Muscle of leg (tissue), 11 donors: ENCODE results near the gene HYKK. TPM values are rescaled to one million over a fixed set of nuclear protein-coding genes. Genes with fewer than 3 reads are reported as not detected.
"Not testable (repeated sequence)": the region's sequence is repeated elsewhere in the genome, so short reads cannot be mapped to it uniquely, and the experiment has no call there.

Experiments used
- DNase-seq: peaks from one replicate; pipeline ENCODE4 v3.0.0; 2013
- H3K27ac ChIP-seq: one replicate; pipeline ENCODE4 v1.5.1; 2013; ENCODE audit warnings: mild to moderate bottlenecking, low read length, control low read depth
- H3K27me3 ChIP-seq: one replicate; pipeline ENCODE4 v1.6.1; 2013; ENCODE audit warnings: low read length; ENCODE audit not compliant: control insufficient read depth, insufficient read depth
- H3K36me3 ChIP-seq: one replicate; pipeline ENCODE4 v1.6.1; 2013; ENCODE audit warnings: low read length; ENCODE audit not compliant: control insufficient read depth, insufficient read depth
- H3K4me1 ChIP-seq: one replicate; pipeline ENCODE4 v1.6.1; 2013; ENCODE audit warnings: low read length; ENCODE audit not compliant: control insufficient read depth, insufficient read depth
- H3K4me3 ChIP-seq: one replicate; pipeline ENCODE4 v1.5.1; 2013; ENCODE audit warnings: low read length, control low read depth
- H3K9me3 ChIP-seq: replicated peaks from 2 replicates; pipeline ENCODE4 v1.6.1; 2013; ENCODE audit warnings: low read depth, low read length; ENCODE audit not compliant: control insufficient read depth
- WGBS: methylation state at CpG from one replicate; pipeline ENCODE4 v1.1.5; 2013; ENCODE audit warnings: missing lambda C conversion rate; ENCODE audit not compliant: insufficient coverage; 5-methylcytosine and 5-hydroxymethylcytosine counted together
- polyA plus RNA-seq, 8 donors: library from polyadenylated mRNA; unstranded; fragments of 120-200 nt; gene quantifications; one replicate each; pipeline versions ENCODE4 v1.2.1 to v1.2.3, GENCODE V29; 2013; ENCODE audit warnings: inconsistent platforms in 1 of 8, low replicate concordance in 1 of 8; ENCODE audit not compliant: insufficient read length in 8 of 8, insufficient read depth in 1 of 8
- total RNA-seq: library from RNA; stranded (reverse); fragments of 120-200 nt; gene quantifications from one replicate; pipeline ENCODE4 v1.2.4, GENCODE V29; 2013

The HYKK gene
- total and polyA plus RNA-seq, 9 donors = 1.2 to 4.0 (median 2.1) TPM

DNA sequence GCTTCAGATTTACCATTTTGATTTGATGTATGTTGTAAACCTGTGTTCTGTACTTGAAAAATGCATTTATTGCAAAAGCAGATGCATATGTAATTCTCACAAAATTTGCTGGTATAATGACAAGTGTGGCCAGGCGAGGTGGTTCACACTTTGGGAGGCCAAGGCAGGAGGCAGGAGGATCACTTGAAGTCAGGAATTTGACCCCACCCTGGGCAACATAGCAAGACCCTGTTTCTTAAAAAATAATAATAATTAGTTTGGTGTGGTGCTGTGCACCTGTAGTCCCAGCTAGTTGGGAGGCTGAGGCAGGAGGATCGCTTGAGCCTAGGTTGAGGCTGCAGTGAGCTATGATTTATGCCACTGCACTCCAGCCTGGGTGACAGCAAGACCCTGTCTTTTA lies 4.7 kb upstream of the HYKK start:
- H3K36me3 ChIP-seq = peaks cover 14% of the 10 kb centered on the region
- H3K9me3 ChIP-seq = no peaks in the 10 kb centered on the region
- H3K27me3 ChIP-seq = peaks cover under 1% of the 10 kb centered on the region
- no peak overlapping the region for H3K4me3 ChIP-seq
- WGBS = 100% methylated on average over 1 of the region's 2 CpGs
- H3K4me1 ChIP-seq = peaks cover 4% of the 10 kb centered on the region
- no peak overlapping the region for H3K27ac ChIP-seq
- no peak for DNase-seq

DNA sequence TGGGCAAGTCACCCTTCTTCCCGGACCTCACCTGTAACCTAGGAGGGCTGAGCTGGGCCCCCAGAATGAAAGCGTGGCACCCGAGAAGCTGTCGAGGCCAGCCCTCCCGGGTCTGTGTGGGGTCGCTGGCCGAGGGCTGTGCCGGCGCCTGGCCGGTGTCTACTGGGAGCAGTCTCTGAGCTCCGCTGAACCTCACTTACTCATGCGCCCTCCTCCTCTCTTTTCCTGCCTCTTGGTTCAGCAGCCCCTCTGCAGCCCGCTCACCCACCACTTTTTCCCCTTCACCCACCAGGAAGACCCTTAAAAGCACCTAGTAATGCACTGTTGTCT lies 419 bp downstream of the HYKK start:
- peaks cover 10% of the 10 kb centered on the region for H3K4me1 ChIP-seq
- peak overlapping the region; percentile 75 for H3K4me3 ChIP-seq
- H3K9me3 ChIP-seq = no peaks in the 10 kb centered on the region
- no peaks in the 10 kb centered on the region for H3K36me3 ChIP-seq
- 0% methylated on average over 5 of the region's 13 CpGs for WGBS
- peaks cover 4% of the 10 kb centered on the region for H3K27me3 ChIP-seq
- no peak for DNase-seq
- peak overlapping the region; percentile 29 for H3K27ac ChIP-seq

GRCh38 chr15:78508272-78508671 lies 895 bp downstream of the HYKK start:
- DNase-seq = no peak
- Histone ChIP-seq H3K4me1 (peaks cover 10% of the 10 kb centered on the region), H3K9me3 (no peaks in the 10 kb centered on the region), H3K27ac (no peak overlapping the region), H3K36me3 (no peaks in the 10 kb centered on the region), H3K27me3 (peaks cover 4% of the 10 kb centered on the region), H3K4me3 (peak overlapping the region; percentile 75)
- 11% methylated on average over 2 of the region's 6 CpGs for WGBS

- Histone ChIP-seq H3K36me3 (no peaks in the 10 kb centered on the region), H3K4me1 (peaks cover 10% of the 10 kb centered on the region), H3K4me3 (no peak overlapping the region), H3K27me3 (peaks cover 4% of the 10 kb centered on the region), H3K27ac (no peak overlapping the region), H3K9me3 (no peaks in the 10 kb centered on the region)
- DNase-seq = no peak
- WGBS = 42% methylated on average over 1 of the region's 6 CpGs
Measured at GRCh38 chr15:78509726-78510312, 2.4 kb downstream of the HYKK start.

DNA sequence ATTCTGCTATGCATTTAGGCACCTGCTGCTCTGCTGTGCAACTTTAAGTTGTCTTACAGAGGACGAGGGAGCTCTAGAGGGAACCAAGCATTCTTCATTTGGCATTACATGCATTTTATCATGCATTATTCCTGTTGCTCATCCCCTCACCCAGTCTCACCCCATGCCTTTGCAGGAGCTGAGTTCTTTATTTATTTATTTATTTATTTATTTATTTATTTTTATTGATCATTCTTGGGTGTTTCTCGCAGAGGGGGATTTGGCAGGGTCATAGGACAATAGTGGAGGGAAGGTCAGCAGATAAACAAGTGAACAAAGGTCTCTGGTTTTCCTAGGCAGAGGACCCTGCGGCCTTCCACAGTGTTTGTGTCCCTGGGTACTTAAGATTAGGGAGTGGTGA lies 12.7 kb downstream of the HYKK start:
- not testable (repeated sequence) for DNase-seq, H3K36me3 ChIP-seq, H3K4me1 ChIP-seq, H3K27ac ChIP-seq, H3K9me3 ChIP-seq, H3K27me3 ChIP-seq, H3K4me3 ChIP-seq
- WGBS = 80% methylated on average over 1 of the region's 3 CpGs

DNA sequence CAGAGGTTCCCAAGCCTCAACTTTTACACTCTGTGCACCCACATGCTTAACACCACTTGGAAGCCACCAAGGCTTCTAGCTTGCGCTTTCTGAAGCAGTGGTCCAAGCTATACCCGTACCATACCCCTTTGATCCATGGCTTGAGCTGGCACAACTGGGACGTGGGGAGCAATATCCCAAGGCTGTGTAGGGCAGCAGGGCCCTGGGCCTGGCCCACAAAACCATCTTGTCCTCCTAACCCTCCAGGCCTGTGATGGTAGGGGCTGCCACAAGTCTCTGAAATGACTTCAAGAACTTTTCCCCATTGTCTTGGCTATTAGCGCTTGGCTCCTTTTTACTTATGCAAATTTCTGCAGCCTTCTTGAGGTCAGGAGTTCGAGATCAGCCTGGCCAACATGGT lies 16.9 kb downstream of the HYKK start:
- Histone ChIP-seq H3K4me3 (no peak overlapping the region), H3K27ac (no peak overlapping the region), H3K36me3 (no peaks in the 10 kb centered on the region), H3K9me3 (no peaks in the 10 kb centered on the region), H3K27me3 (no peaks in the 10 kb centered on the region), H3K4me1 (no peaks in the 10 kb centered on the region)
- 93% methylated on average over 3 of the region's 5 CpGs for WGBS
- no peak for DNase-seq

GRCh38 chr15:78527325-78527724 lies 19.9 kb downstream of the HYKK start:
- H3K9me3 ChIP-seq = no peaks in the 10 kb centered on the region
- H3K27me3 ChIP-seq = no peaks in the 10 kb centered on the region
- no peak for DNase-seq
- no peak overlapping the region for H3K4me3 ChIP-seq
- WGBS = 100% methylated on average over 2 of the region's 5 CpGs
- no peaks in the 10 kb centered on the region for H3K4me1 ChIP-seq
- H3K36me3 ChIP-seq = no peaks in the 10 kb centered on the region
- H3K27ac ChIP-seq = no peak overlapping the region

GRCh38 chr15:78533331-78533730 lies 26.0 kb downstream of the HYKK start:
- Histone ChIP-seq H3K4me1 (peaks cover 4% of the 10 kb centered on the region), H3K27ac (no peak overlapping the region), H3K36me3 (no peaks in the 10 kb centered on the region), H3K27me3 (no peaks in the 10 kb centered on the region), H3K4me3 (no peak overlapping the region), H3K9me3 (no peaks in the 10 kb centered on the region)
- DNase-seq = no peak
- WGBS = no CpG with 5 or more reads among the region's 2 CpGs

DNA sequence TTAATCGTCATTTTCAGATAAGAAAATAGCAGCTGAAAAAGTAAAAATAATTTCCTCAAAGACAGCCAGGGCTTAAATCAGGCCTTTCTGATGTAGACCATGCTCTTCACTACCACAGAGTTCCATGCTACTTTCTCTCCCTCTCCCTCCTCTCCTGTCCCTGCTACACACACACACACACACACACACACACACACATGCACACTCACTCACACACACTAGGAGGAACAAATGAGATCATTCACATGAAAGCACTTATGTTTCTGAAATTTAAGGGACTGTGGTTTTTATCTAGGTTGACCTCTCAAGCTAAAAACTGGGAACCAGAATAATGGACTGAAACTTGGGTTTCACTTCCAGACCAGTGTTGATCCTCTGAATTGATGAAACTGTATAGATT lies 28.8 kb downstream of the HYKK start:
- no CpG with 5 or more reads among the region's 1 CpG for WGBS
- Histone ChIP-seq H3K4me1 (peaks cover 6% of the 10 kb centered on the region), H3K36me3 (no peaks in the 10 kb centered on the region), H3K27ac (no peak overlapping the region), H3K27me3 (no peaks in the 10 kb centered on the region), H3K9me3 (no peaks in the 10 kb centered on the region), H3K4me3 (no peak overlapping the region)
- DNase-seq = peak; percentile 26

DNA sequence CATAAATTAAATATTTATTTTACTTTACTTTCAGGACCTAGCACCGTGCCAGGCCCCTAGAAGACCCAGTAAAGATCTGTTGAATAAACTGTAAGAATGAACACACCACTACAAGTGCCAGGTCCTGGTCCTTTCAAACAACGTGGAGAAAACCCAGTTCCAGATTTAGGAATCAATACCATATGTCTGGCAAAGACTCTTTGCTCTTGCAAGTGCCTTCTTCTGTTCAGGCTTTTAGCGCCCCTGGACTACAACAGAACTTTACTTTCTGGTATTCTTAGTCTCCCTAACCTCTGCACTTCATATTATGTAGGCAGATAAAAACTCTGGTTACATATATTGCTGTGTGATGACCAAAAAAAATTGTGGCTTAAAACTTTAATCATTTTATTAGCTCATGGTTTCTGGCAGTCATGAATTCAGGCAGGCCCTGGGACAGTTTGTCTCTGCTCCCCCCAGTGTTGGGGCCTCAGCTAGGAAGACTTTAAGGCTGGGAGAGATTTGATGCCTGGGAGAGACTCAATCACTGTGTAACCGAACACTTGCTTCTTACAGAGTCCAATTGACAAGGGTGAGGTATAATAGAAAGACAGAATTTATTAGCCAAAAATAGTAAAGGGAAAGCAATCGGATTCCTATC lies 30.0 kb downstream of the HYKK start:
- peaks cover 11% of the 10 kb centered on the region for H3K4me1 ChIP-seq
- 20% methylated on average over 2 of the region's 5 CpGs for WGBS
- H3K36me3 ChIP-seq = peaks cover 3% of the 10 kb centered on the region
- DNase-seq = peak; percentile 84
- no peaks in the 10 kb centered on the region for H3K9me3 ChIP-seq
- peak overlapping the region; percentile 59 for H3K27ac ChIP-seq
- no peak overlapping the region for H3K4me3 ChIP-seq
- no peaks in the 10 kb centered on the region for H3K27me3 ChIP-seq

GRCh38 chr15:78538358-78538757 lies 31.0 kb downstream of the HYKK start:
- no peaks in the 10 kb centered on the region for H3K9me3 ChIP-seq
- WGBS = no CpG with 5 or more reads among the region's 1 CpG
- no peak for DNase-seq
- no peak overlapping the region for H3K4me3 ChIP-seq
- H3K4me1 ChIP-seq = peaks cover 11% of the 10 kb centered on the region
- H3K36me3 ChIP-seq = peaks cover 12% of the 10 kb centered on the region
- H3K27me3 ChIP-seq = no peaks in the 10 kb centered on the region
- H3K27ac ChIP-seq = no peak overlapping the region
